ENCODE measurements around the gene NYNRIN. TPM values are rescaled to one million over a fixed set of nuclear protein-coding genes. Genes with fewer than 3 reads are reported as not detected.

NYNRIN gene
- total RNA-seq, 1 experiment from 2014 or later, result 18.7 TPM

DNA sequence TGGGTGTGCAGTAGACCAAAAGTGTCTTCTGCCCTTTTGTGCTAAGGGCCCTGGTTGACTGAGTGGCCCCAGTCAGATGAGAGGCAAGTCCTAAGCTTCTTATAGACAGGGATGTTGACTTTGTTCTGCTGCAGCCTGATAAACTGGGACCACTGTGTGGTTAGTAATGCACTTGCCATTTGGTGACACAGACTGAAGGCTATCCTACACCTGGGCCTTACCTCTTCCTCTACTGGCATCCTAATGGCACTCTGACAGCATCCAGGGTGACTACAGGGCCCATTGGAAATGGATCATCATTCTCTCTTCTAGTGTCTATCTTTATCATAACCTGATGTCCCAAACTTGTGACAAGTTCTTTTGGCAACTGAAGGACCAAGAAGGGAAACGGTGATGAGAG, 40.5 kb downstream of the NYNRIN start:
- Histone ChIP-seq H2AK5ac (ENCODE audit: insufficient read length, low read length) (no peak overlapping the region), H4K91ac (ENCODE audit: insufficient read length, low read depth, low read length) (no peak overlapping the region), H3K27me3 (ENCODE audit: insufficient read depth, low read length) (no peaks in the 10 kb centered on the region), H2BK5ac (ENCODE audit: insufficient read length, low read length) (no peak overlapping the region), H2BK15ac (ENCODE audit: low read depth, low read length) (no peak overlapping the region), H3K14ac (ENCODE audit: insufficient read depth, low read length) (no peak overlapping the region), H3K79me1 (ENCODE audit: insufficient read depth, low read depth, low read length, poor library complexity, severe bottlenecking) (peaks cover 2% of the 10 kb centered on the region), H4K8ac (replicated peaks; ENCODE audit: insufficient read length, low read depth, low read length) (no peak overlapping the region), H3K9me3 (ENCODE audit: control insufficient read depth, low read depth, low read length) (no peaks in the 10 kb centered on the region), H3T11ph (ENCODE audit: low read length) (no peak overlapping the region), H3K27ac (ENCODE audit: insufficient read length, low read depth, low read length) (no peak overlapping the region), H3K4me1 (ENCODE audit: insufficient read depth, low read length) (no peaks in the 10 kb centered on the region), H4K20me1 (ENCODE audit: control insufficient read depth, insufficient read depth, insufficient read length) (no peaks in the 10 kb centered on the region), H3K9ac (ENCODE audit: extremely low read depth, insufficient read length, low read length) (no peak overlapping the region), H3K4me2 (ENCODE audit: insufficient read depth, insufficient read length, low read length) (no peak overlapping the region), H2BK12ac (ENCODE audit: insufficient read length, low read depth, low read length) (no peak overlapping the region), H4K5ac (ENCODE audit: insufficient read length, low read depth, low read length) (no peak overlapping the region), H3K18ac (ENCODE audit: insufficient read length, low read depth, low read length) (no peak overlapping the region), H2BK120ac (ENCODE audit: low read depth, low read length, poor library complexity, severe bottlenecking) (no peak overlapping the region), H3K23me2 (ENCODE audit: insufficient read length, low read depth, low read length, poor library complexity, severe bottlenecking) (peaks cover 10% of the 10 kb centered on the region), H3K79me2 (ENCODE audit: insufficient read depth, low read length) (no peaks in the 10 kb centered on the region), H3K23ac (ENCODE audit: insufficient read length, low read depth, low read length) (no peak overlapping the region), H3K4ac (ENCODE audit: low read depth, low read length) (no peak overlapping the region), H2AFZ (ENCODE audit: low read length) (no peak overlapping the region), H3K56ac (ENCODE audit: insufficient read length, low read depth, low read length) (no peak overlapping the region), H2BK20ac (ENCODE audit: low read depth, low read length, poor library complexity, severe bottlenecking) (no peak overlapping the region)
- peaks cover 19 to 50% (median 45%) of the 10 kb centered on the region in 3 experiments for H3K36me3 Mint-ChIP-seq (ENCODE audit: insufficient read depth in 1 of 3, low read depth in 3 of 3)
- TF ChIP-seq, protein P1, sequence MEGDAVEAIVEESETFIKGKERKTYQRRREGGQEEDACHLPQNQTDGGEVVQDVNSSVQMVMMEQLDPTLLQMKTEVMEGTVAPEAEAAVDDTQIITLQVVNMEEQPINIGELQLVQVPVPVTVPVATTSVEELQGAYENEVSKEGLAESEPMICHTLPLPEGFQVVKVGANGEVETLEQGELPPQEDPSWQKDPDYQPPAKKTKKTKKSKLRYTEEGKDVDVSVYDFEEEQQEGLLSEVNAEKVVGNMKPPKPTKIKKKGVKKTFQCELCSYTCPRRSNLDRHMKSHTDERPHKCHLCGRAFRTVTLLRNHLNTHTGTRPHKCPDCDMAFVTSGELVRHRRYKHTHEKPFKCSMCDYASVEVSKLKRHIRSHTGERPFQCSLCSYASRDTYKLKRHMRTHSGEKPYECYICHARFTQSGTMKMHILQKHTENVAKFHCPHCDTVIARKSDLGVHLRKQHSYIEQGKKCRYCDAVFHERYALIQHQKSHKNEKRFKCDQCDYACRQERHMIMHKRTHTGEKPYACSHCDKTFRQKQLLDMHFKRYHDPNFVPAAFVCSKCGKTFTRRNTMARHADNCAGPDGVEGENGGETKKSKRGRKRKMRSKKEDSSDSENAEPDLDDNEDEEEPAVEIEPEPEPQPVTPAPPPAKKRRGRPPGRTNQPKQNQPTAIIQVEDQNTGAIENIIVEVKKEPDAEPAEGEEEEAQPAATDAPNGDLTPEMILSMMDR (conservative IDR thresholded peaks at IDR 0.05), result no peak
- H3K4me1 Mint-ChIP-seq, result peaks cover 15 to 16% of the 10 kb centered on the region in 2 experiments
- no peak overlapping the region for H3K27ac Mint-ChIP-seq
- WGBS (ENCODE audit: extremely low coverage, insufficient read length, low lambda C conversion rate), result no CpG with 5 or more reads among the region's 1 CpG
- DNase-seq, result no peak
- H3K27me3 Mint-ChIP-seq (ENCODE audit: low read depth), result no peaks in the 10 kb centered on the region; the same call in 1 of the 2 replicates
- no peaks in the 10 kb centered on the region; a peak in 1 of 5 replicates for H3K9me3 Mint-ChIP-seq
- H3K4me3 Mint-ChIP-seq, result no peak overlapping the region; a peak in 1 of 5 replicates
